ENCODE data around the gene PTPRF.
A peak's percentile ranks its signal among the peaks of the same experiment; 100 is the strongest.

PTPRF gene

DNA sequence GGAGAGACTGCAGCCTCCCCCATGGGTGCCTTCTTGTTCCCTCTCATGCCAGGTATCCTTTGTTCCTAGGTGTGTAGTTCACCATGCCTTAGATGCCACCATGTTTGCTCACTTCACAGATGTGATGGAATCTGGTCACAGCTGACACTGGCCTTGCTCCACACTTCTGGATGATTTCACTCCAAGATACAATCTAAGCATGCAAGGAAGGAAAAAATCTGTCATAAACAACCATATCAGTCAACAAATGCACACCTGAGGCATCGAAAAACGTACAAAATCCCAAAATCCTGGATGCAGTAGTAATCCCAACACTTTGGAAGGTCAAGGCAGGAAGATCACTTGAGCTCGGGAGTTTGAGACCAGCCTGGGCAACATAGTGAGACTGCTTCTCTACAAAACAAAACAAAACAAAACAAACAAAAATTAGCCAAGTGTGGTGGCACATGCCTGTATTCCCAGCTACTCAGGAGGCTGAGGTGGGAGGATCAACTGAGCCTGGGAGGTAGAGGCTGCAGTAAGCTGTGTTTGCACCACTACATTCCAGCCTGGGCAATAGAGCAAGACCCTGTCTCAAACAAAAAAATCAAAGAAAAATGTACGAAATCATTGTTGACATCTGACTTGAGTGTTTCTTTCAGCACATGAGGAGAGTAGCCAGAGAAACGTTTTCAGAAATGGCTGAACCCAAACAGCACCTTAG lies 17.1 kb upstream of the PTPRF start:
- no peak for DNase-seq

DNA sequence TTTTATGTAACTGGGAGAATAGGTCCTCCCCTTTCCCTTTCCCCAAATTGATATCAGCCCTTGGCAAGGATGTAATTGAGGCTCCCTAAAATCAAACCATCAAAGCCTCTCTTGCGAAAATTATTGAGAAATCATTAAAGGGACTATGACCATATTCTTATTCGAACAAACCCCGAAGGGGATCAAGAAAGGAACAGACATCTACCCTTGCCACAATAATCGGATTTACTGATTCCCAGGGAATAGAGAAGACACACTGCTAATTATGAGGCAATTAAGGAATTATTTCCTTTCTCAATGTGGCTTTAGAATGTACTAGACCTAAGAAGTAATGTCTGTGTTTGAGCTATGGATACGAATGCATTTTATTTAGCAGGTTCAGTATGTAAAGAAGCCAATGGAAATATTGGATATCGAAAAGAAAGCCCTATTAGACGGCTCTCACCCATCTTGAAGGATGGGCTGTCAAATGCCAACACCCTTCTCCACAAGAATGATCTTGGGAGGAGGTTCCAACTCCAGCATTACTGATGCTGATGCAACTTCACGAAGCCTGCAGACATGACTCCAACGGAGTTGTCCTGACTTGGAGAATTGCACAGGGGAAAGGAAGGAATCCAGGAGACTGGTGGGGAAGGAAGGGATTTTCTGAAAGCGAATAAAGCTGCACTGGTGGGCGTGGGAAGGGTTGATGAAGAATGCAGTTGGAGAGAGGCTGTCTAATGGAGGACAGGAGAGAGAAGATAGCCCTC lies 11.6 kb upstream of the PTPRF start:
- DNase-seq: no peak

DNA sequence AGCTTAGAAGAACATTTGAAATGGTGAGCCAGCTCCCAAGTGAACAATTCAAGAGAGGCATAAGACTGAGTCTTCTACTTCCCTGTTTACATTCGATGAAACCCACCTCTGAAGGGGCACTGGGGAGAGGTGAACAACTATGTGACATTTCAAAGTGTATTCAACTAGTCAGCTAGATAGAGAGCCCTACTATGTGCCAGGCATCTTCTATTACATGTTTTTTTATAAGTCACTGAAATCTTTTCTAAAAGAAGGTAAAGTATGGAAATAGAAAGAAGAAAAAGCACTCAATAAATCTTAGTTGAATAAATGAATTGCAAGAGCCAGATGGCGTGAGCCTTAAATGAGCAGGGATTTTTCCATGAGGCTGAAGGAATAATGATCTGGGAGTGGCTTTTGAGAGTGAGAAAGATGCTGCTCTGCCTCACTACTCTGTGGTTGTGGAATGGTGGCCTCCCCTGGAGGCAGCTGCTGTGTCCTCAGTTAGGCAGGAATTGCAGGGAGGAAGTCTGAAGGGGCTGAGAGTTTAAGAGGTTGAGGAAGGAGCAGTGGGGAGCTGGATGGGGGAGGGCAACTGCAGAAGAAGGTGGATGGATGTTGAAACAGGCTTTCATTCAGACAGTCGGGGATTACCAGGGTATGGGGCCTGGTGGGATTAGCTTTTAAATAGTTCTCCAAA lies 10.4 kb upstream of the PTPRF start:
- no peak for DNase-seq

DNA sequence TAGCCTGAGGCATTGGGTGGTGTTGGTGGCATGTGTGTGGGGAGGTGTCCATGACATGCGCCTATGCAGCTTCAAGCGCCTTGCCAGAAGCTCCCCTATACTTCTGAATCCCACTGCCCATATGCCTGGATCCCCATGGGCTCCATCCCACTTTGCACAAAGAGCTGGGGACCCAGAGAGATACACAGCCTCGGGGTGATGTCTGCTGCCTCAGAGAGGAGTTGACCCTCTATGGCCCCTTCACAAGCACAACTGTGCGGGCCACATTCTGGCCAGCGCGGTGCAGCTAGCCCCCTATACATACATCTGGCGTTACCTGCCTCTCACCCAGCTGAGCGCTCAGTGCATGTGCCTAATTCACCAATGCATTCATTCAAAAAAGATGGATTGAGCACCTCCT lies 9.6 kb upstream of the PTPRF start:
- DNase-seq: no peak

DNA sequence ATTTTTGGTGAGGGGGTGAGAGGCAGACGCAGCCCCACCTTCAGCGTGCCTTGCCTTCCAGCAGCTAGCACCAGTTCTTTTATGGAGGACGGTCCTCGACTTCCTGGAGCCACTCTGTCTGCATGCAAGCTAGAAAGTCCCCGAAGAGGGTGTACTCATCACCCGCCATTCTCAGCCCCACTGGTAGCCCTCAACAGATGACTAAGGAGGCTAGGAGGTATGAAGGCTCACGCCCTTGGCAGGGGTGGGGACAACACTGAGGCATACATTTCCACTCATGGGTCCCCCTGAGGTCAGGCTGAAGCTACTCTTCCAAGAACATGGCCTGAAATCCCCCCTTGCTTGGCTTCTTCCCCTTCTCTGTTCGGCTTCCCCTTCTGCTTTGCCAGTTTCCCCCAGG lies 8.9 kb upstream of the PTPRF start:
- no peak for DNase-seq

DNA sequence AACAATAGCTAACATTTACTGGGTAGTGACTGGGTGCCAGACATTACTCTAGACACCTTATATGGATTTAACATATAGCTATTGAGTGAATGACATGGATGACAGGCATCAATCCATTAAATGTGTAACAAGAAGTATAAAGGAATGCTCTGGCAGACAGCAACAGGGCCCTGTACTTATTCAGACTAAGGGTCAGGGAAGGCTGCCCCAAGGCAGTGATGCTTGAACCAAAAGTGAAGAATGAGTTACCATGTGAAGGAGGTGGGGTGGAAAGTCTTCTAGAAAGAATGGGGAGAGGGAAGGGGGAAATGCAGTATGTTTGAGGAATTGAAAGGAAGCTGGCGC lies 8.3 kb upstream of the PTPRF start:
- no peak for DNase-seq

DNA sequence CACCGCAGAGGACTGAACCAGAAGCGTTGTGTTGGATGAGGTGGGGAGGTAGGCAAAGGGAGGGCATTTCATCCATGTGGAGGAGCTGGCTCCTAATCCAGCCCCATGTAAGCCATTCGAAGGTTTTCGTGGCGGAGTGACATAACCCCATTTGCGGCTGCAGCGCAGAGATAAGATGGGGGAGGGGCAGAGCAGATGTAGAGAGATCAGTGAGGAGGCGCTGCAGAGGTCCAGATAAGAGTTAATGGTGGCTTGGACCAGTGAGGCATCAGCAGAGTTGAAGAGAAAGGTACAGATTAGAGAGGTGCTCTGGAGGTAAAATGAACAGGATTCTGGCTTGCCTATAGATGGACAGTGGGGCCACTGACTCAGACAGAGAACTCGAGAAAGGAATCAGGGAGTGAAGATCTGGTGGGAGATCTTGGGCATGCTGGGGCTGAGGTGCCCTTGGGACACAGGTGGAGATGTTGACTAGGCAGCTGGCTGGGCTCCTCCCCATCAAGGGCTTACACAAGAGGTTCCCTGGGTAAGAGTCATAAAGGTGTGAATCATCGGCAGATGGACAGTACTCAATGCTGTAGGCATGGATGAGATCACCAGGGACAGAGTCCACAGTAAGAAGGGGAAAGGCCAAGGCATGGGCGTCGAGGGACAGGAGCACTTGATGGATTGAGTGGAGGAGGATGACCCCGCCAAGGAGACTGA lies 7.8 kb upstream of the PTPRF start:
- peak; percentile 15 for DNase-seq

DNA sequence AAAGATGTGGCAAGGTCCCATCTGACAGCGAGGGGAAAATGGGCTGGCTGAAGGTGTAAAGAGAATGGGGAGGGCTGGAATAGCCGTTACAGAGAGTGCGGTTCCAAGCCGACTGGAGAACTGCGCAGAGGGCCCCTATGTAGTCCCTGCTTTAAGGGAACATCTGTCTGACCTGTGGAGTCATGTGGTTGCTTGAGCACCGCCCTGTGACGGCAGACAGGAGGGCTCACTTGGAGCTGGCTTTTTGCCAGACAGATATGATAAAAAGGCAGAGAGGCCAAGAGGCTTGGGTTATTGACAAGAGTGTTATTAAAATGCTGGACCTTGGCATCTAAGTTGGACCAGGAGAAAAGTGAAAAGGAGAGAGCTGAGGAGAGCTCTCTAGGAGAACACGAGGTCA lies 5.9 kb upstream of the PTPRF start:
- DNase-seq: peak; percentile 38

DNA sequence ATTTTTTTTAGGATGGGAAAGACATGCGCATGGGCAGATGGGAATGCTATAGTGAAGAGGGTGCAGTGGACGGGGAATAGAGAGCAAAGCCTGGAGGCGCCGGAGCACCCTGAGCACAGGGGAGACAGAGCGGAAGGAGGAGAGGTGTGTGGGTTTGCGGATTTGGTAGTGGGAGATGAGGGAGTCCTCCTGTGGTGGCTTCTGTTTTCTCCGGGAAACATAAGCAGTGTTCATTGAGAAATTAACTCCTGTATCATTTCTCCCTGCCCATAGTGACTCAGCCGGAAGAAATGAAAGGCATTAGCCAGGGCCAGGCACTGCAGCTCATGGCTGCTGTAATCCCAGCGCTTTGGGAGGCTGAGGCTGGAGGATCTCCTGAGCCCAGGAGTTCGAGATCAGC lies 4.7 kb upstream of the PTPRF start:
- DNase-seq: no peak

DNA sequence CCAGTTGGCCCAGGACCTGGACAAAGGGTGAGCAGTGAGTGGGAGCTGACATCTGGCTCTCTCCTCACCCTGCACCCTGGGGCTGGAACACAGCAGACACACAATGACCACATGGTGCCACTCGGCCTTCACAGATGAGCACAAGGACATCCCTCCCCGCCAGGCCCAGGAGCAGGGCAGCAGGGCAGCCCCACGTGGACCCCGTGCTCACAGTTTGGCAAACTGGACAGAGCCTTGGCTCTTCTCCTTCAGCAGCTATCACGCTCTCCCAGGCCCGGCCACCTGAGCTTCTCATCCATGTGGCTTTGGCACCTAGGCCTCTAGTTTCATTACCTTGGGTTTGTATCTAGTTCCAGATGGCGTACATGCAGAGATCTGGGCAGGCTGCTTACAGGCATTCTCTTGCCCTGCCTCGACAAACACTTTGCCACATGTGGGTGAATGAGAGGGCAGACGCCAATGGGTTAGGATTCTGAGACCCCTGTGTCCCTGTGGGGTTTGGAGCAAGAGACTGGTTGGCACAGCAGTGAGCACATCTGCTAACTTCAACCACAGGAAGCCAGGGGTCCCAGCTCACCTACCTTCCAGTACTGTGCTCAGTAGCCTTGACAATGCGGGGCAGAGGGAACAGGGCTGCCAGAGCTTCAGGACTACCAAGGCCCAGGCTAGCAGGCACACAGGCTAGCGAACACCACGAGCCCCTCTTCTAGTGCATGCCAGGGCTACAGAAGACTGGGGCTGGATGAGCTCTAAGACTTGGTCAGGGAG lies 3.4 kb upstream of the PTPRF start:
- no peak for DNase-seq

DNA sequence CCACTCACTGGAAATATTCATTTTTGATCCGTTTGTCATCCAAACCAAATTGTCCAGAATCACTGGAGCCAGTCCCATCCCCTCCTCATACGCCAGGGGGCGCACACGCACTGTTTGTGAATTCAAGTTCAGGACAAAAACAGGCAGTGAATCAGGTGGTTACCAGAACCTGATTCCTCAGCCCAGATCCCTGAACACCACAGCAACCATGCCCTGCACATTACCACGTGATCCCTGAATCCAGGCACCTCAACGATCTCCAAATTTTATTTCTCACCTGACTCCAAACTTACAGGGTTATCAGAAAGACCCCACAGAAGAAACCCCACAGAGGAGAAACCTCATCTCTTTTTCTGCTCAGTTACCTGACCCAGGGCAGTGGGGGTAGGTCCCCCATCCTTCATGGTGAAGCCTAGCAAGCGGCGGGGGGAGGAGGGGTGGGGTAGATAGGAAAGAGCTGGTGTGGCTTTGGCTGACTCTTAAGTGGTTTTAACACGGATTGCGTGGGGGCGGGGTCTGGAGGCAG lies 1.4 kb upstream of the PTPRF start:
- peak; percentile 69 for DNase-seq

DNA sequence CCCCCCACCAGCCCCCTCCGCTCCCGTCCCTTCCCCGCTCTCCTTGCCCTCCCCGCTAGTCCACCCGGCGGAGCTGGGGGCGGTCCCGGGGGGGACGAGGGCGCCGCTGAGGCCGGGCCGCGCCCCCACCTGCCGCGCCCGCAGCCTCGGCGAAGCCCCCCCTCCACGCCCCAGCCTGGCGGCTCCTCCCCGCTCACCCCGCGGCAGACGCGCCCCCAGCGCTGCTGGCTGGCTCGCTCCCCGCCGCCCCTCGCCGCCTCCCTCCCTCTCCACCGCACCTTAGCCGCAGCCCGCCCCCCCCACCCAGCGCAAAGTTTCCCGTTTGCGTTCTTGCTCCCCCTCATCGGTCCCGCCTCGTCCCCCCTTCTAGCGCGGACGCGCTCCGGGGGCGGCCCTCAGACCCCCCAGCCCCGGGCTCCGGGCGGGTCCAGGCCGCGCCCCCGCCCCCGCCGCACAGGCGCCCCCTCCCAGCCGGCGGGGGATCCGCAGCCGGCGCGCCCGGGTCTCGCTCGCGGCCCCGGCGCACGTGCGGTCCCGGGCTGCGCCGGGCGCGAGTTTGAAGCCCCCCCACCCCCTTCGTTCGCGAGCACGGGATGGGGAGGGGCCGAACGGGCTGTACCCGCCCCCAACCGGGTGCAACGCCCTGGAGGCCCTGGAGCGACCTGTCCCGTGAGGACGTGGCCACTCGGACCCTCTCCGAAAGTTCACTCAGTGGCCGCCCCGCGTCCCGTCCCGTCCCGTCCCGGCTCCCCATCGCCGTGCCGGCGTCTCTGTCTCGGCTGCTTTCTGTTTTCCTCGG lies 623 bp downstream of the PTPRF start:
- DNase-seq: peak; percentile 45

DNA sequence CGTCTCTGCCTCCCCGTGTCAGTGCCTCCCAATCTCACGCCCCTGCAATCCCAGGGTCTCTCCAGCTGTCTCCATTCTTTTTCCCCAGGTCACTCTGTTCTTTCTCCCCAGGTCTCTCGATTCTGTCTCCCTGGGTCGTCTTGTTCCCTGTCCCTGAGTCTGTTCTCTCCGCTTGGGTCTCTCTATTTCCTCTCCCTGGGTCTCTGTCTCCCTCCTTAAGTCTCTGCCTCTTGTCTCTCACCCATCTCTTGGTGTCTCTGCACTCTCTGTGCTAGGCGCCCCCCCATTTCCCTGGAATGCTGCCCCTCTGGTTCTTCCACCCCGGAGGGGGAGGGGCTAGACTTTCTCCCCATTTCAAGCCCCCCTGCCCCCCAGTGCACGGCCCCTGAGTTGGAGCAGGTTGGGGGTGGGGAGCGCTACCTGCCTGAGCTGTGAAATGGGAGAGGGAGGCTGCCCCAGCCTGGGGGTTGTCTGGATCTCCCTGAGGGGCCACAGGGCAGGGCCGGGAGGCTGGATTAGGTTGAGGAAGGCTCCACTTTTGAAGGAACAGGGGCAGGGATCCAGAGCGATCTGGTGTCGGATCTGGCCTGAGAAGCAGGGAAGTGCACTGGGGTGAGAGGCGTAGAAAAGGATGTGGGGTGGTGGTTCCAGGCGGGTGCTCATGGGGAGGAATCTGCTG lies 1.4 kb downstream of the PTPRF start:
- DNase-seq: no peak

DNA sequence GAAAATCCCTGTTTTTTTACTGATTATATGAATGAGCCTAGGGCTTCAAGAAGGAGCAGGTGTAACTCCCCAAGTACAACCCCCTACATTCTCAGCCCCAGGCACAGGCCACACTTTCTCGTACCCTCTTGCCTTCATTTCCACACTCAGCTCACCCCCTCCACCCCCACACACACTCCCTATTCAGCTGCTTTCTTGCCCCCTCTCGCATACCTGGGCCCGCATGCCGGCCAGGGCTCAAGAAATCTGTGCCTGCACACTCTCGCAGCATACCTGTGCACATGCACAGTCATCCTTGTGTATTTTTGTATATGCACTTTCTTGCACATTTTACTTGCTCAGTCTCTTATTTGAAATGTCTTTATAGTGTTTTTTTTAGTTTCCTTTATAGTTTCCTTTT lies 2.0 kb downstream of the PTPRF start:
- no peak for DNase-seq

DNA sequence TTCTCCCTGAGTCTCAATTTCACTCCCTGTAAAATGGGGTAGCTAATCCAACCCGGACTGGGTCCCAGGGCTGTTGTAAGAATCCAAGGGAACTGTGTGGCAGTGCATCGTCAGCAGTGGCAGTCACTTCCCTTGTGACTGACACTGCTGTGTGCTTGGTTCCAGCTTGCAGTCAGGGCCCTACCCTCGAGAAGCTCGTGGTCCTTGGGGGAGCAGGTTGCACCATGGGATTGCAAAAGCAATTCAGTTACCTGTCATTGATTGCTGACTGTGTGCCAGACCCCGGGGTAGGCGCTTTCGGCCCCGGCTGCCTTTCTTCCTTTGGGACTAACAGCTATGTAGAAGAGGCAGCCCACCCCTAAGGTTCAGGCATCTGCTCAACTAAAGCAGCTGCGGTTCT lies 2.9 kb downstream of the PTPRF start:
- DNase-seq: no peak

DNA sequence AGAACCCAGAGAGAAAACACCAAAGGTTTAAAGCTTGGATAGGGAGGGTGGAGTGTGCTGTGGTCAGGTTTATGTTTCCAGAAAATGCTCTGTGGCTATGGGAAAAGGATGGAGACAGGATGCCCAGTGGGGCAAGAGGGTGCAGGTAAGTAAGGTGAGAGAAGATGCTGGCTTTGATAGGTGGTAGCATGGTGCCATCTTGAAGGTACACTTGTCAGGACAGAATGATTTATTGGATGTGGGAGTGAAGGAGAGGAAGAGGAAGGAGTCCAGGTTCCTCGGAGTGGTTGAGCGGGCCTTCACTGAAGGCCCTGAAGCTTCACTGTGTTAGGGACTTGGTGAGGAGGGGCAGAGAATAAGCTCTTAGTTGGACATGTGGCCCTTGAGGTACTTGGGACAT lies 3.6 kb downstream of the PTPRF start:
- no peak for DNase-seq

DNA sequence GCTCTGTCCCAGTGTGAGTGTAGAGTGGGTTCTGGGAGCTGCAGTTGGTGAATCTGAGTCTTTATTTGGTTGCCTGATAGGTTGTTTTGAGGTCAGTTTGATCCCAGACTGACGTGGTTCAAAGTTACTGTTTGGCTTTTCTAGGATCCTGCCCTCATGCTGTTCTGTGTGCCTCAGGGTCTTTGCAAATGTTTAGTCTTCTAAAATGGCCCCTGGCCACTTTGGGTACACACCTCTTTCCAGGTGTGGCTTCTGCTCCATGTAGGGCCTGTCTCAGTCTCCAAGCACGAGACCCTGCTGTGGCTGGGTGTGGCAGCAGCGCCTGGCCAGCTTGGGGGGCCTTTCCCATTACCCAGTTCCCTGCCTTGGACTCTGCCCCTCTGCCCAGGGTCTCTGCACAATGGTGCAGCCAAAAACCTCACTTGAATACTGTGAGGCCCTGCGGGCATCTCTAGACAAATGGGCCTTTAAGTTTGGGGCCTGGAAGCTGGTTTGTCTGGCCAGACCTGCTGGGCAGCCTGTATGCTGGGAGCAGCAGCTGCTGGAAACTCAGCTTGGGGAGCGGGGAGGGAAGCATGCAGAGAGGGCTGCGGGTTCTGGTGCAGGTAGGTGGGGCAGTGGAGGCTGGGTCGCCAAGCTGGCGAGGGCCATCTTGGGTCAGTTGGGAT lies 5.6 kb downstream of the PTPRF start:
- no peak for DNase-seq

DNA sequence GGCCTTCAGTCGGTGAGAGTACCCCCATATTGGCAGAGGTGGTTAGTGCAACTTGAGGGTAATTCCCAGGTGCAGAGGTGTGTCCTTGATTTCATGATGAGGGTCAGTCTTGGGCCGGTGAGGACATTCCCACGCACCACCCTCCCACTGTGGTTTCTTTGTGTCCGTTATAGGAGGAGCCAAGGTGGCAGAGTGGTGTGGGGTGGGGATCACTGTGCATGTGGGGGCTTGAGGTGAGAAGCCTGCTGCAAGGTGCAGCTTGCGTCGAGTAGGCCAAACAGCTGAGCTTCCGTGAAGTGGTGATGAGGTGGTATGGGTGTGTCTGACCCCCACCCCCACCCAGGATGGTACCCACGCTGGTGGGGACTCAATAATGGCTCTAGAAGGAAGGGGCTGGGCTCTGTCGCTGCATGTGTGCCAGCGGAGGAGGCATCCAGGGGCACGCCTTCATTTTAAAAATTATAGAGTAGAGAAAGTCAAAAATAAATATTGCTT lies 6.2 kb downstream of the PTPRF start:
- no peak for DNase-seq

DNA sequence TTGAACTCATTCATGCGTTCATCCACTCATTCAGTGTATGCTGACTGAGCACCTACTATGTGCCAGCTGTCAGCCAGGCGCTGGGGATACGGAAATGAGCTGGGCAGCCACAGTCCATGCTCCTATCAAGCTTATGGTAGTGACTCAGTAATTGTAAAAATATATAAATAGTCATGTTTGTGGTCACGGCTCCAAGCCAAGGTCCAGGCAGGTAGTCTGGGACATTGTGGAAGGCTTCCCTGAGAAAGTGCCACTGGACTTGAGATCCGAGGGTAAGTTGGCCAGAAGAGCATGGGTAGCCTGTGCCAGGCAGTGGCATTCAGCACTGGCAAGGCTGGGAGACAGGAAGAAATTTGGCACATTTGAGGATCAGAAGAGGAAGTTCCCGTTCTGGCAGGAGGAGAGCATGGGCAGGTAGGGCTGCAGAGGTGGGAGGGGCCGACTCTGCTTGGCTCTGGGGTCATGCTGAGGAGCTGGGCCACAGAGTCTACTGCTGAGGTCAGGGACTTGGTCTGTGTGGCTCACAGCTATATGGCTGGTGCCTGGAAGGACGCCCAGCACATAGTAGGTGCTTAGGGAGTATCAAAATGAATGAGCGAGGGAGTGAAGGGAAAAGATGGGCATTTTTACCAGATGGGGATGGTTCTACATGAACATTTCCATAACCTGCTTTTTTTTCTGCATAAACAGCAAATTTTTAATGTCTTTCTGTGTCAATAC lies 6.9 kb downstream of the PTPRF start:
- DNase-seq: no peak

DNA sequence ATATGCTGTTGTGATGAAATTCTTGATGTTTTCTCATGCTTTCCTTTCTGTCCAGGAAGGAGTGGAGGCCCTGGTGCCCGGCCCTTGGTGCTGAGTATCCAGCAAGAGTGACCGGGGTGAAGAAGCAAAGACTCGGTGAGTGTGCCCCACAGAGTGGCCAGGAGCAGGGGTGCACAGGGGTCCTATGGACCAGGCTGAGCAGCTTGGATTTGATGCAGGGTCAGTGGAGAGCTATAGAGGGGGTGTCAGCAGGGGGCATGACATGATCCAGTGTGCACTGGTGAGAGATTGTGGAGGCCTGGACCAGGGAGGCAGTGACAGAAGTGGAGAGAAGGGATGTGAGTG lies 7.4 kb downstream of the PTPRF start:
- DNase-seq: no peak
